Mucosa of stomach (tissue), 1 donor: ENCODE measurements around the gene ABCB11.
"Not testable (repeated sequence)": the region's sequence is repeated elsewhere in the genome, so short reads cannot be mapped to it uniquely, and the experiment has no call there.

Experiments
- H3K27me3 ChIP-seq: one replicate; pipeline ENCODE4 v1.7.0; 2013; ENCODE audit warnings: mild to moderate bottlenecking, low read length; ENCODE audit not compliant: control insufficient read depth, insufficient read depth
- H3K36me3 ChIP-seq: one replicate; pipeline ENCODE4 v1.7.0; 2013; ENCODE audit warnings: low read length; ENCODE audit not compliant: control insufficient read depth, insufficient read depth
- H3K4me1 ChIP-seq: one replicate; pipeline ENCODE4 v1.7.0; 2013; ENCODE audit warnings: mild to moderate bottlenecking, low read length; ENCODE audit not compliant: control insufficient read depth, insufficient read depth
- H3K4me3 ChIP-seq: one replicate; pipeline ENCODE4 v1.7.0; 2013; ENCODE audit warnings: low read length
- H3K9ac ChIP-seq: one replicate; pipeline ENCODE4 v1.7.0; 2013; ENCODE audit warnings: mild to moderate bottlenecking, low read length, moderate library complexity
- H3K9me3 ChIP-seq: one replicate; pipeline ENCODE4 v1.7.0; 2013; ENCODE audit warnings: mild to moderate bottlenecking, low read length, moderate library complexity; ENCODE audit not compliant: control insufficient read depth
- donor health status: Pancreatic carcinoma.

The ABCB11 gene

DNA sequence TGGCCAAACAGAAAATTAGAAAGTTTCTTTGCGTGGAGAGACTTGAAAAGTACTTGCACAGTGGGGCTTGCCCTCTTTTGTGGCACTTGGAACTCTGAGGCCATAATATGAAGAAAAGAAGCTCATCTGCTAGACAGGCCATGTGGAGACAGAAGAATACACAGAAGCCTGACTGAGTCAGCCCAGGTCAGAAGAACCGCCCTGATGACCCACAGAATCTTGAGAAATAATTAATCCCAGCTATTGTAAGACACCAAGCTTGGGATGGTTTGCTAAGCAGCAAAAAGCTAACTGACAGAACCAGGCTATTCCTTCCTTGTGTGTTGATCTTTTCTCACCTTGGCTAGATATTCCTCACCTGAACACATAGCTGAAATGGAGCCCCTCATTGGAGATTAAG, 96.3 kb downstream of the ABCB11 start:
- Histone ChIP-seq H3K4me3 (no peak overlapping the region), H3K27me3 (peaks cover 5% of the 10 kb centered on the region), H3K36me3 (no peaks in the 10 kb centered on the region), H3K9me3 (no peaks in the 10 kb centered on the region), H3K9ac (no peak overlapping the region), H3K4me1 (no peaks in the 10 kb centered on the region)

DNA sequence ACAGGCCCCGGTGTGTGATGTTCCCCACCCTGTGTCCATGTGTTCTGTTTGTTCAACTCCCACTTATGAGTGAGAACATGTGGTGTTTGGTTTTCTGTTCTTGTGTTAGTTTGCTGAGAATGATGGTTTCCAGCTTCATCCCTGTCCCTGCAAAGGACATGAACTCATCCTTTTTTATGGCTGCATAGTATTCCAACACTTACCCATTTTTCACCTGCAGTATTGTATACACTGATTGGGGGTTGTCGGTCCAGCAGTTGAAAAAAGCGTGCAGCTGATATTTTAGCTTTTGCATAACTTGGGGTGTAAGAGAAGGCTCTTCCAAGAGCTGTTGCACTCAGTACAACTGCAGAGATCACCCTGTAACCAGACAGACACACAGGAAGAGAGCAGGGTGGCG, 99.0 kb downstream of the ABCB11 start:
- H3K9me3 ChIP-seq, H3K4me1 ChIP-seq, H3K36me3 ChIP-seq, H3K4me3 ChIP-seq, H3K27me3 ChIP-seq, H3K9ac ChIP-seq: not testable (repeated sequence)

GRCh38 chr2:168930242-168930641, 100.9 kb downstream of the ABCB11 start:
- no peak overlapping the region for H3K4me3 ChIP-seq
- H3K36me3 ChIP-seq, result no peaks in the 10 kb centered on the region
- no peak overlapping the region for H3K9ac ChIP-seq
- peaks cover 5% of the 10 kb centered on the region for H3K27me3 ChIP-seq
- H3K4me1 ChIP-seq, result no peaks in the 10 kb centered on the region
- H3K9me3 ChIP-seq, result no peaks in the 10 kb centered on the region

GRCh38 chr2:168929031-168929430, 102.1 kb downstream of the ABCB11 start:
- no peak overlapping the region for H3K9ac ChIP-seq

GRCh38 chr2:168928113-168928831, 102.9 kb downstream of the ABCB11 start:
- Histone ChIP-seq H3K36me3 (no peaks in the 10 kb centered on the region), H3K9ac (no peak overlapping the region), H3K27me3 (peaks cover 5% of the 10 kb centered on the region), H3K4me3 (no peak overlapping the region), H3K9me3 (no peaks in the 10 kb centered on the region), H3K4me1 (no peaks in the 10 kb centered on the region)

More at GRCh38 chr2:168929031-168929430, 102.1 kb downstream of the ABCB11 start:
- Histone ChIP-seq H3K9me3 (no peaks in the 10 kb centered on the region), H3K4me1 (no peaks in the 10 kb centered on the region), H3K27me3 (peaks cover 5% of the 10 kb centered on the region), H3K4me3 (no peak overlapping the region), H3K36me3 (no peaks in the 10 kb centered on the region)

- no peaks in the 10 kb centered on the region for H3K9me3 ChIP-seq
- H3K36me3 ChIP-seq, result no peaks in the 10 kb centered on the region
- no peaks in the 10 kb centered on the region for H3K4me1 ChIP-seq
- H3K9ac ChIP-seq, result no peak overlapping the region
- peaks cover 5% of the 10 kb centered on the region for H3K27me3 ChIP-seq
- H3K4me3 ChIP-seq, result no peak overlapping the region
These were observed 104.3 kb downstream of the ABCB11 start for GRCh38 chr2:168926621-168927386.

- Histone ChIP-seq H3K9me3 (no peaks in the 10 kb centered on the region), H3K4me1 (no peaks in the 10 kb centered on the region), H3K9ac (no peak overlapping the region), H3K27me3 (no peaks in the 10 kb centered on the region), H3K36me3 (no peaks in the 10 kb centered on the region), H3K4me3 (no peak overlapping the region)
These were observed 110.5 kb downstream of the ABCB11 start for GRCh38 chr2:168920504-168921157.

DNA sequence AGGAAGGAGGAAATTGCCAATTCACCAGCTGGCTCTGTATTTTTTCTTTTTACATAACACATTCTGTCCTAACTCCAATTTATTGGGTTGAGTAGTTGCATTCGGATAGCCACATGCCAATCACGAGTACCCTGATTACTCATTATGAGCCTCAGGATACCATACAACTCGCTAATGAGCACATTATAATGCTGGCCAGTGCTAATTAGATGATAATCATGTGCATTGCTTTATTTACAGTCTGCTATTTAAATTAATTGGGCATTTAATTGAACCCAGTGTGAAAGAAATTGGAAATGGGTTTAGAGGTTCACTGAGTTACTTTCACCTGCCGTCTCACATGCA, 114.8 kb downstream of the ABCB11 start:
- no peaks in the 10 kb centered on the region for H3K9me3 ChIP-seq
- H3K4me3 ChIP-seq, result no peak overlapping the region
- H3K4me1 ChIP-seq, result no peaks in the 10 kb centered on the region
- no peak overlapping the region for H3K9ac ChIP-seq
- H3K36me3 ChIP-seq, result no peaks in the 10 kb centered on the region
- peaks cover 20% of the 10 kb centered on the region for H3K27me3 ChIP-seq

DNA sequence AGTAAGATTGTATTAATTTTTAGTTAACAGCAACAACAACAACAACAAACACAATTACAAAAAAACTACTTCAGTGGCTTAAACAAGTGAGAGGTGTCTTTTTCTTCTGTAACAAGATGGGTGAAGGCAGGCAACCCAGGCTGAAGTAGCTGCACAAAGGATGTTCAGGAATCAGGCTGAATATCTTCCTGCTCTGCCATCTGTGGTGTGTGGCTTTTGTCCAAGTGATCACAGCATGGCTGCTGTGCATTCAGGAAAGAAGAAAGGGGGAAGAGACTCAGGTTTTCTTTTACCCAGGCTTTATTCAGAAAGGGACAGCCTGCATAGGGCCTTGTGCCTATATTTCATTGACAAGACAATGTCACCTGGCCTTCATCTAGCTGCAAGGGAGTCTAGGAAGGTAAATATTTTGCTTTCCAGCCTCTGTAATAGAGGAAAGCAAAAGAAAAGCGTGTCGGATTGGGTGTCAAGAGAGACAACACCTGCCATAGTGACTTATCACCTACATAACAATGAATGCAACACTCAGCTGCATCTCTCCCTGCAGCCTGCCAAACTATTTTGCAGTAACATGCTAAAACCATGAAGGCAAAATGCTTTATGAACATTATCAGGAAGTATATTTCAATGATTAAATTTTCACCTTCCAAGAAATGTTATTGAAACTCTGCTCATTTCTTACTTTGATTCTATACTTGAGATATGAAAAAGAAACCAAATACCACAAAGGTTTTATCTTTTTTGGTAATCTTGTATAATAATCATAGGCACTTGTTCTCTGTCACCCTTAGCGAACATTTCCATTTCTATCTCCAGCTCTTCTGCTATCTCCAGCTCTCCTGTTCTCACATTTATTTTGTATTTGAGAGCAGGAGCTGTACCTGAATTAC, 115.4 kb downstream of the ABCB11 start:
- Histone ChIP-seq H3K36me3 (no peaks in the 10 kb centered on the region), H3K4me1 (no peaks in the 10 kb centered on the region), H3K27me3 (peaks cover 20% of the 10 kb centered on the region), H3K9me3 (no peaks in the 10 kb centered on the region), H3K4me3 (no peak overlapping the region), H3K9ac (no peak overlapping the region)

DNA sequence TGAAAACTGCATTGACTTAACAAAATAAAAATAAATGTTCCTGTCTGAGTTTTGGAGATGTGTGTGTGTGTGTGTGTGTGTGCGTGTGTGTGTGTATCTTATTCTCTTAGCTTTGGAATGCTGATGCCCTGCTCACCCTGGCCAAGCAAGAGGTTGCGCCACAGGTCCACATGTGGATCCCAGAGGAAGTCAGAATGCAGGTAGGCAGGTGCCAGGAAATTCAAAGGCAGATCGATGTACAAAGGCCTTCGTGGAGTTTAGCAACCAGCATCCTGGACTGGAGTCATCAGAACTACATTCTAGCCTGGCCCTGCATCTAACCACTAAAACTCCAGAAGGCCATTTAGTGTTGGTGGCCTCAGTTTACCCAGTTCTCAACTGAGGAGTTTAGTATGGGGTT, 117.6 kb downstream of the ABCB11 start:
- Histone ChIP-seq H3K4me3 (no peak overlapping the region), H3K27me3 (peaks cover 20% of the 10 kb centered on the region), H3K4me1 (no peaks in the 10 kb centered on the region), H3K9ac (no peak overlapping the region), H3K9me3 (no peaks in the 10 kb centered on the region), H3K36me3 (no peaks in the 10 kb centered on the region)

- H3K4me1 ChIP-seq, result no peaks in the 10 kb centered on the region
- no peak overlapping the region for H3K9ac ChIP-seq
- H3K4me3 ChIP-seq, result no peak overlapping the region
- H3K27me3 ChIP-seq, result peaks cover 20% of the 10 kb centered on the region
- H3K36me3 ChIP-seq, result no peaks in the 10 kb centered on the region
- H3K9me3 ChIP-seq, result no peaks in the 10 kb centered on the region
These were observed 118.2 kb downstream of the ABCB11 start for GRCh38 chr2:168912901-168913369.
